Measurements from ENCODE around the gene FAF2.
A peak's percentile ranks its signal among the peaks of the same experiment; 100 is the strongest.

The FAF2 gene

GRCh38 chr5:176533390-176533789 is 85.2 kb downstream of the FAF2 start:
- DNase-seq, result peak in 1 of 2 donors; percentile 33

GRCh38 chr5:176533894-176534611 is 85.9 kb downstream of the FAF2 start:
- DNase-seq, result peak in 1 of 2 donors; percentile 43

- DNase-seq, result no peak
Measured at GRCh38 chr5:176534640-176535039, 86.5 kb downstream of the FAF2 start.

- peak in 1 of 2 donors; percentile 43 for DNase-seq
Measured at GRCh38 chr5:176535101-176535663, 87.0 kb downstream of the FAF2 start.

- peak in 1 of 2 donors; percentile 26 for DNase-seq
Measured at GRCh38 chr5:176535664-176536131, 87.5 kb downstream of the FAF2 start.

GRCh38 chr5:176536132-176536901 is 88.1 kb downstream of the FAF2 start:
- peak; percentile 82 for DNase-seq

GRCh38 chr5:176536902-176537553 is 88.8 kb downstream of the FAF2 start, which contains the start of gene RNF44:
TSS of gene RNF44 (minus strand) at chr5:176537402. CDS start at chr5:176532472, 4,930 bp downstream.
- DNase-seq, result peak; percentile 98

GRCh38 chr5:176537554-176538229 is 89.5 kb downstream of the FAF2 start:
- DNase-seq, result peak; percentile 94 to 97

GRCh38 chr5:176538230-176538988 is 90.2 kb downstream of the FAF2 start:
- DNase-seq, result no peak

GRCh38 chr5:176538989-176539384 is 90.8 kb downstream of the FAF2 start:
- DNase-seq, result no peak

GRCh38 chr5:176540476-176540899 is 92.3 kb downstream of the FAF2 start:
- DNase-seq, result no peak

- DNase-seq, result no peak
Measured at GRCh38 chr5:176540956-176541337, 92.8 kb downstream of the FAF2 start.

GRCh38 chr5:176541338-176542134 is 93.4 kb downstream of the FAF2 start:
- peak; percentile 64 to 79 for DNase-seq

- DNase-seq, result peak; percentile 71 to 80
Measured at GRCh38 chr5:176542135-176542595, 94.0 kb downstream of the FAF2 start.

- DNase-seq, result peak in 1 of 2 donors; percentile 42
Measured at GRCh38 chr5:176542596-176543427, 94.6 kb downstream of the FAF2 start.

GRCh38 chr5:176543428-176544182 is 95.4 kb downstream of the FAF2 start:
- DNase-seq, result peak; percentile 74 to 84

GRCh38 chr5:176545388-176545736 is 97.2 kb downstream of the FAF2 start:
- no peak for DNase-seq

- no peak for DNase-seq
Measured at GRCh38 chr5:176545737-176546509, 97.7 kb downstream of the FAF2 start.
